SK-N-SH treated with all-trans-retinoic acid at 6 μM for 48 hours (cell line): ENCODE data around the gene CASP3.

Experiments
- ATAC-seq: fragments of 200-7000 bp; cut with Tn5 transposase; 3 replicates; pipeline ENCODE4 v1.9.1; 2020; ENCODE audit warnings: mild to moderate bottlenecking, moderate library complexity
- ARNTL ChIP-seq: fragments of 450-650 bp; formaldehyde crosslinking; IDR thresholded peaks from 2 replicates; pipeline ENCODE4 v1.5.0; 2020; ENCODE audit warnings: low read depth, mild to moderate bottlenecking, moderate library complexity, borderline replicate concordance
- BACH2 ChIP-seq: fragments of 250-450 bp; sonication (Bioruptor Pico); IDR thresholded peaks from 2 replicates; pipeline ENCODE4 v1.9.0; 2021; ENCODE audit warnings: mild to moderate bottlenecking, borderline replicate concordance
- CREB5 ChIP-seq: fragments of 250-450 bp; sonication (Bioruptor Pico); IDR thresholded peaks from 2 replicates; pipeline ENCODE4 v1.5.1; 2020; ENCODE audit warnings: low read depth, mild to moderate bottlenecking, moderate library complexity
- CSDC2 ChIP-seq: fragments of 250-450 bp; sonication (Bioruptor Pico); IDR thresholded peaks from 2 replicates; pipeline ENCODE4 v1.5.0; 2020; ENCODE audit warnings: mild to moderate bottlenecking, moderate library complexity
- CSRNP3 ChIP-seq: fragments of 250-450 bp; sonication (Bioruptor Pico); IDR thresholded peaks from 2 replicates; pipeline ENCODE4 v1.5.1; 2021; ENCODE audit warnings: mild to moderate bottlenecking, moderate library complexity
- ESRRG ChIP-seq: fragments of 250-450 bp; sonication (Bioruptor Pico); IDR thresholded peaks from 2 replicates; pipeline ENCODE4 v1.6.1; 2021; ENCODE audit warnings: mild to moderate bottlenecking
- OSR1 ChIP-seq: fragments of 250-450 bp; sonication (Bioruptor Pico); IDR thresholded peaks from 2 replicates; pipeline ENCODE4 v1.8.0; 2022; ENCODE audit warnings: moderate library complexity, mild to moderate bottlenecking, inconsistent platforms
- PATZ1 ChIP-seq: fragments of 250-450 bp; sonication (Bioruptor Pico); IDR thresholded peaks from 2 replicates; pipeline ENCODE4 v1.8.0; 2020; ENCODE audit warnings: mild to moderate bottlenecking, moderate library complexity, borderline replicate concordance
- POU6F1 ChIP-seq: fragments of 250-450 bp; sonication (Bioruptor Pico); IDR thresholded peaks from 2 replicates; pipeline ENCODE4 v1.8.0; 2021; ENCODE audit warnings: low read depth, mild to moderate bottlenecking, moderate library complexity, borderline replicate concordance
- PPARA ChIP-seq: fragments of 250-450 bp; sonication (Bioruptor Pico); IDR thresholded peaks from 2 replicates; pipeline ENCODE4 v1.5.0; 2020; ENCODE audit warnings: mild to moderate bottlenecking, borderline replicate concordance
- RARB ChIP-seq: fragments of 250-450 bp; sonication (Bioruptor Pico); IDR thresholded peaks from 2 replicates; pipeline ENCODE4 v1.8.0; 2021; ENCODE audit warnings: mild to moderate bottlenecking, moderate library complexity
- TCF4 ChIP-seq: fragments of 250-450 bp; sonication (Bioruptor Pico); IDR thresholded peaks from 2 replicates; pipeline ENCODE4 v1.8.0; 2021; ENCODE audit warnings: mild to moderate bottlenecking, moderate library complexity, borderline replicate concordance
- TOX ChIP-seq: fragments of 250-450 bp; sonication (Bioruptor Pico); IDR thresholded peaks from 2 replicates; pipeline ENCODE4 v1.8.0; 2021; ENCODE audit warnings: mild to moderate bottlenecking, moderate library complexity, borderline replicate concordance
- TSHZ2 ChIP-seq: fragments of 250-450 bp; sonication (Bioruptor Pico); IDR thresholded peaks from 2 replicates; pipeline ENCODE4 v1.5.0; 2020; ENCODE audit warnings: mild to moderate bottlenecking, moderate library complexity
- ZC3H10 ChIP-seq: fragments of 250-450 bp; sonication (Bioruptor Pico); IDR thresholded peaks from 2 replicates; pipeline ENCODE4 v1.5.1; 2021; ENCODE audit warnings: mild to moderate bottlenecking, moderate library complexity
- ZFP3 ChIP-seq: fragments of 250-450 bp; sonication (Bioruptor Pico); IDR thresholded peaks from 2 replicates; pipeline ENCODE4 v1.5.0; 2020; ENCODE audit warnings: mild to moderate bottlenecking, moderate library complexity
- ZFP30 ChIP-seq: fragments of 450-650 bp; formaldehyde crosslinking; IDR thresholded peaks from 2 replicates; pipeline ENCODE4 v1.5.0; 2022; ENCODE audit warnings: mild to moderate bottlenecking, moderate library complexity
- ZNF565 ChIP-seq: fragments of 450-650 bp; formaldehyde crosslinking; conservative IDR thresholded peaks from 2 replicates; pipeline ENCODE4 v1.5.0; 2020; ENCODE audit warnings: low read depth, mild to moderate bottlenecking, moderate library complexity
- ZNF70 ChIP-seq: fragments of 450-650 bp; formaldehyde crosslinking; IDR thresholded peaks from 2 replicates; pipeline ENCODE4 v1.5.0; 2020; ENCODE audit warnings: mild to moderate bottlenecking, moderate library complexity
- ZNF8 ChIP-seq: fragments of 450-650 bp; formaldehyde crosslinking; IDR thresholded peaks from 2 replicates; pipeline ENCODE4 v1.5.0; 2020; ENCODE audit warnings: mild to moderate bottlenecking, moderate library complexity

The CASP3 gene

GRCh38 chr4:184641022-184641421 is 8.2 kb downstream of the CASP3 start:
- no peak for ATAC-seq
- no peak for TF ChIP-seq ARNTL
- TF ChIP-seq ZNF8 (CRISPR knock-in tag), result no peak
- TF ChIP-seq TOX (CRISPR knock-in tag), result no peak

GRCh38 chr4:184636897-184637296 is 12.3 kb downstream of the CASP3 start:
- ATAC-seq, result no peak

GRCh38 chr4:184636144-184636543 is 13.1 kb downstream of the CASP3 start:
- ATAC-seq, result no peak
- TF ChIP-seq RARB (CRISPR knock-in tag), result no peak
- no peak for TF ChIP-seq ZFP3 (CRISPR knock-in tag)
- TF ChIP-seq PPARA (CRISPR knock-in tag), result no peak

More at GRCh38 chr4:184636897-184637296, 12.3 kb downstream of the CASP3 start:
- TF ChIP-seq ZNF565 (CRISPR knock-in tag) (no peak), PPARA (CRISPR knock-in tag) (no peak), ZNF70 (CRISPR knock-in tag) (no peak), TOX (CRISPR knock-in tag) (no peak), CSDC2 (CRISPR knock-in tag) (no peak), ARNTL (no peak), ZFP30 (CRISPR knock-in tag) (no peak), TSHZ2 (CRISPR knock-in tag) (no peak), RARB (CRISPR knock-in tag) (no peak), CREB5 (CRISPR knock-in tag) (no peak), CSRNP3 (CRISPR knock-in tag) (no peak), ZFP3 (CRISPR knock-in tag) (no peak), ESRRG (CRISPR knock-in tag) (no peak), ZNF8 (CRISPR knock-in tag) (no peak), POU6F1 (CRISPR knock-in tag) (no peak), BACH2 (CRISPR knock-in tag) (no peak), ZC3H10 (CRISPR knock-in tag) (no peak)

- TF ChIP-seq ZC3H10 (CRISPR knock-in tag), result no peak
- TF ChIP-seq ESRRG (CRISPR knock-in tag), result no peak
- TF ChIP-seq OSR1, result no peak
- no peak for TF ChIP-seq TSHZ2 (CRISPR knock-in tag)
- no peak for TF ChIP-seq ZNF8 (CRISPR knock-in tag)
- TF ChIP-seq ZFP3 (CRISPR knock-in tag), result no peak
- TF ChIP-seq PATZ1, result no peak
- TF ChIP-seq BACH2 (CRISPR knock-in tag), result no peak
- TF ChIP-seq PPARA (CRISPR knock-in tag), result no peak
- no peak for TF ChIP-seq TCF4 (CRISPR knock-in tag)
- no peak for TF ChIP-seq RARB (CRISPR knock-in tag)
- no peak for ATAC-seq
Observed at GRCh38 chr4:184635381-184635780, 13.9 kb downstream of the CASP3 start.
